Naive thymus-derived CD4-positive, alpha-beta T cell (primary cell): ENCODE measurements around the gene RSPH1. TPM values are rescaled to one million over a fixed set of nuclear protein-coding genes. Genes with fewer than 3 reads are reported as not detected.

ENCODE experiments used
- ATAC-seq: fragments of 150-1000 bp; cut with Tn5 transposase; 2 replicates; pipeline ENCODE4 v1.10.0; 2021; ENCODE audit warnings: mild to moderate bottlenecking, moderate library complexity
- CTCF ChIA-PET: fragments of 350-600 bp; sonication (Branson Sonifier 250); formaldehyde crosslinking; loops from one replicate; lab custom pipeline; 2021; ENCODE audit warnings: antibody characterized with exemption; lab: Charles Lee
- POLR2A ChIA-PET: fragments of 350-600 bp; sonication (Branson Sonifier 250); formaldehyde crosslinking; loops from one replicate; lab custom pipeline; 2021; ENCODE audit warnings: antibody characterized with exemption, inconsistent platforms; lab: Charles Lee
- DNase-seq, 9 donors: peaks; one replicate each; pipeline versions ENCODE4 v3.0.0 to v3.0.0-alpha.2; 2020 to 2022; ENCODE audit warnings: mixed read lengths in 1 of 9
- H3K27ac ChIP-seq: one replicate; pipeline ENCODE4 v1.7.0; 2013; ENCODE audit warnings: mild to moderate bottlenecking, low read depth, low read length, moderate library complexity
- H3K27me3 ChIP-seq, 2 donors: one replicate each; pipeline ENCODE4 v1.7.0; 2013; ENCODE audit warnings: low read length in 2 of 2, mild to moderate bottlenecking in 2 of 2, moderate library complexity in 2 of 2; ENCODE audit not compliant: control insufficient read depth in 2 of 2, insufficient read depth in 2 of 2
- H3K36me3 ChIP-seq, 3 experiments: 1 replicate in 2 of 3; 2 replicates in 1 of 3; pipeline ENCODE4 v1.7.0; 2013; ENCODE audit warnings: low read length in 3 of 3, mild to moderate bottlenecking in 3 of 3, moderate library complexity in 1 of 3; ENCODE audit not compliant: insufficient read depth in 3 of 3, control insufficient read depth in 2 of 3
- H3K4me1 ChIP-seq, 2 donors: one replicate each; pipeline ENCODE4 v1.7.0; 2013; ENCODE audit warnings: low read length in 2 of 2, mild to moderate bottlenecking in 2 of 2, moderate library complexity in 1 of 2; ENCODE audit not compliant: control insufficient read depth in 2 of 2, insufficient read depth in 2 of 2
- H3K4me3 ChIP-seq: 2 replicates; pipeline ENCODE4 v1.7.0; 2013; ENCODE audit warnings: mild to moderate bottlenecking, low read length
- H3K9me3 ChIP-seq, 3 experiments: 1 replicate in 2 of 3; 2 replicates in 1 of 3; pipeline ENCODE4 v1.7.0; 2013; ENCODE audit warnings: low read length in 3 of 3; ENCODE audit not compliant: control insufficient read depth in 2 of 3
- H3K27ac Mint-ChIP-seq, 9 donors: one replicate each; pipeline ENCODE4 v1.8.0; 2020 to 2022; ENCODE audit warnings: mixed read lengths in 9 of 9, mild to moderate bottlenecking in 8 of 9, moderate library complexity in 5 of 9, inconsistent platforms in 2 of 9
- H3K27me3 Mint-ChIP-seq, 5 donors: one replicate each; pipeline ENCODE4 v1.8.0; 2021 to 2022; ENCODE audit warnings: mixed read lengths in 5 of 5, mild to moderate bottlenecking in 1 of 5
- H3K36me3 Mint-ChIP-seq, 5 donors: one replicate each; pipeline ENCODE4 v1.8.0; 2020 to 2022; ENCODE audit warnings: mixed read lengths in 5 of 5, mild to moderate bottlenecking in 3 of 5, inconsistent platforms in 1 of 5
- H3K4me1 Mint-ChIP-seq, 7 donors: one replicate each; pipeline ENCODE4 v1.8.0; 2020 to 2022; ENCODE audit warnings: mixed read lengths in 7 of 7, mild to moderate bottlenecking in 3 of 7, inconsistent platforms in 1 of 7
- H3K4me3 Mint-ChIP-seq, 10 donors: one replicate each; pipeline ENCODE4 v1.8.0; 2020 to 2022; ENCODE audit warnings: mild to moderate bottlenecking in 10 of 10, mixed read lengths in 10 of 10, moderate library complexity in 6 of 10, inconsistent platforms in 2 of 10
- H3K9me3 Mint-ChIP-seq, 11 donors: one replicate each; pipeline ENCODE4 v1.8.0; 2020 to 2022; ENCODE audit warnings: mixed read lengths in 11 of 11, mild to moderate bottlenecking in 4 of 11, inconsistent platforms in 1 of 11, moderate library complexity in 1 of 11
- intact Hi-C, 2 donors: fragments of 100-400 bp; cut with micrococcal nuclease; formaldehyde crosslinking; loops; one replicate each; pipeline ENCODE4 v1.15.1; 2023
- polyA plus RNA-seq, 2 donors: library from polyadenylated mRNA; unstranded; fragments of 300-500 nt; fragmentation: Illumina TruSeq; gene quantifications; one replicate each; pipeline ENCODE4 v1.2.3, GENCODE V29; 2021
- total RNA-seq, 6 experiments: library from RNA in 5 of 6; stranded (reverse) in 5 of 6; gene quantifications; 1 replicate in 5 of 6; 2 replicates in 1 of 6; pipeline ENCODE4 v1.2.3 and lab custom pipeline; 2021 to 2026

Gene RSPH1
- total and polyA plus RNA-seq, 7 experiments from 2014 or later, result 0.27 to 0.40 TPM; not detected in 5

DNA sequence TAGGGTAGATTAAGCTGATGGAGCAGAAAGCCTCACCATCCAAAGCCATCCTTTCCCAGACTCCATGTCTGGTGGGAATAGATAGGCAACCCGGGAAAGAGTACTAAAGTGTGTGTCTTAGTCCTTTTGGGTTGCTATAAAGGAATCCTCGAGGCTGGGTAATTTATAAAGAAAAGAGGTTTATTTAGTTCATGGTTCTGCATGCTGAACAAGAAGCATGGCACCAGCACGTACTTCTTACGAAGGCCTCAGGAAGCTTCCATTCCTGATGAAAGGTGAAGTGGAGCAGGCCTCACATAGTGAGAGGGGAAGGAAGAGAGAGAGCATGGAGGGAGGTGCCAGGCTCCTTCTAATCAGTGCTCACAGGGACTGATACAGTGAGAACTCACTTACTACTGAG is 11.4 kb upstream of the RSPH1 start:
- H3K9me3 Mint-ChIP-seq, result no peaks in the 10 kb centered on the region
- Histone ChIP-seq H3K36me3 (no peaks in the 10 kb centered on the region), H3K27ac (no peak overlapping the region), H3K4me3 (no peak overlapping the region), H3K9me3 (no peaks in the 10 kb centered on the region), H3K27me3 (no peaks in the 10 kb centered on the region), H3K4me1 (peaks cover 0 to 4% of the 10 kb centered on the region in 2 donors)
- H3K36me3 Mint-ChIP-seq, result no peaks in the 10 kb centered on the region
- ChIA-PET CTCF (no interaction called here), POLR2A (no interaction called here)
- H3K4me1 Mint-ChIP-seq, result peaks cover 2 to 19% (median 9%) of the 10 kb centered on the region in 7 donors
- H3K27me3 Mint-ChIP-seq, result peaks cover 0 to 31% (median 0%) of the 10 kb centered on the region in 5 donors
- H3K4me3 Mint-ChIP-seq, result no peak overlapping the region
- DNase-seq (peak in 1 of 9 donors; percentile 10), ATAC-seq (no peak)
- H3K27ac Mint-ChIP-seq, result no peak overlapping the region
- intact Hi-C loops, result no loop called here

DNA sequence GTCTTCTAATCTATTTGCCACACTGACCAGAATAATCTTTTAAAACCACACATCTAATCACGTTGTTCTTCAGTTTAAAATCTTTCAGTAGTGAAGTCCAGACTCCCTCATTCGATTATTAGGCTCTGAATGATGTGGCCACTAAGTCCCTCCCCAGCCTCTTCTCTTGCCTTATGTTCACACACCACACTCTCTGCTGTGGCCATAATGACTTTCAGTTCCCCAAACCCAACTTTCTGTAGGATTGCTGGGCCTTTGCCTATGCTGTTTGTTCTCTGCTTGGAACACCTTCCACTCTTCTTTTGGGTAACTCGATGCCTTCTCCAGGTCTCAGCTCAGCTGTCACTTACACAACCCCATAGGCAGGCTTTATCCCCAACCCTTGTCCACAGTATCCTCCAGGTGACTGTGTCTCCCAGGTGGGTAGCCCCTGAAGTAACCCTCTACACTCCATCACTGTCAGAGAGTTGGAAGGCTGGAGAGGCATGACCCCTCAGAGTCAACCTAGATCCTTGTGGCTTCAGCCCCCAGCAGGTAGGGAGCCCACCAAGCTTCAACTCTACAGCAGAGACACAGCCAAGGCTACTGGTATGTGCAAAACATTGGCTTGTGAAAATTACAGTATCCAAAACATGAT is 9.2 kb upstream of the RSPH1 start:
- peak in 1 of 9 donors; percentile 8 for DNase-seq

DNA sequence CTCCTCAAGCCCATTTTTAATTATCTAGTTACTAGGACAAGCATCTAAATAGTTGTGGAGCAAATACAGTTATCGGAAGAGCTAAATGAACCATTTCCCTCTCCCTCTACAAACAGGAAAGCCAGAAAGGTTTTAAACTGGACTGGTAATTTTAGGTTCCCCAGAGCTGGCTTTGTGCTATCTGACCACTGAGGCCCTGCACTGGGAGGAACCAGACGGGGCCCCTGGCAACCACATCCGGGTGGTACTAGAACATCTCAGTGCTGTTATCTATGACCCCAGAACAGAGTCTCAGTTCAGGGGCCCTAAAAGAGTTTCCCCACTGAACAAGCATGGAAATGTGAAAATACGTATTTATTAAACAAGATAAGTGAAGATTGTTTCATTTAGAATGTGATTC is 7.7 kb upstream of the RSPH1 start:
- Histone ChIP-seq H3K36me3 (no peaks in the 10 kb centered on the region), H3K9me3 (no peaks in the 10 kb centered on the region), H3K4me3 (no peak overlapping the region), H3K4me1 (peaks cover 0 to 4% of the 10 kb centered on the region in 2 donors), H3K27me3 (no peaks in the 10 kb centered on the region), H3K27ac (no peak overlapping the region)
- peaks cover 0 to 16% (median 5%) of the 10 kb centered on the region in 7 donors for H3K4me1 Mint-ChIP-seq
- intact Hi-C loops, result no loop called here
- no peak overlapping the region for H3K4me3 Mint-ChIP-seq
- ChIA-PET CTCF (no interaction called here), POLR2A (no interaction called here)
- no peaks in the 10 kb centered on the region for H3K9me3 Mint-ChIP-seq
- peak overlapping the region in 1 of 9 donors; percentile 8 for H3K27ac Mint-ChIP-seq
- peaks cover 0 to 37% (median 0%) of the 10 kb centered on the region in 5 donors for H3K27me3 Mint-ChIP-seq
- no peak for ATAC-seq
- DNase-seq, result no peak
- H3K36me3 Mint-ChIP-seq, result no peaks in the 10 kb centered on the region

More for the DNA sequence above, 9.2 kb upstream of the RSPH1 start:
- Histone ChIP-seq H3K27me3 (no peaks in the 10 kb centered on the region), H3K27ac (no peak overlapping the region), H3K4me1 (peaks cover 0 to 4% of the 10 kb centered on the region in 2 donors), H3K4me3 (no peak overlapping the region), H3K9me3 (no peaks in the 10 kb centered on the region), H3K36me3 (no peaks in the 10 kb centered on the region)
- ChIA-PET CTCF (no interaction called here), POLR2A (interaction anchor here (0.8 to 1.3 kb wide), 2 partner anchors 8 to 9 kb away, joined by 3 to 4 read pairs; no protein-coding TSS in a partner anchor)
- Mint-ChIP-seq H3K27me3 (peaks cover 0 to 38% (median 0%) of the 10 kb centered on the region in 5 donors), H3K4me1 (peaks cover 0 to 16% (median 5%) of the 10 kb centered on the region in 7 donors), H3K4me3 (no peak overlapping the region), H3K27ac (no peak overlapping the region), H3K36me3 (no peaks in the 10 kb centered on the region), H3K9me3 (no peaks in the 10 kb centered on the region)
- intact Hi-C loops, result no loop called here
- peak; percentile 63 for ATAC-seq

DNA sequence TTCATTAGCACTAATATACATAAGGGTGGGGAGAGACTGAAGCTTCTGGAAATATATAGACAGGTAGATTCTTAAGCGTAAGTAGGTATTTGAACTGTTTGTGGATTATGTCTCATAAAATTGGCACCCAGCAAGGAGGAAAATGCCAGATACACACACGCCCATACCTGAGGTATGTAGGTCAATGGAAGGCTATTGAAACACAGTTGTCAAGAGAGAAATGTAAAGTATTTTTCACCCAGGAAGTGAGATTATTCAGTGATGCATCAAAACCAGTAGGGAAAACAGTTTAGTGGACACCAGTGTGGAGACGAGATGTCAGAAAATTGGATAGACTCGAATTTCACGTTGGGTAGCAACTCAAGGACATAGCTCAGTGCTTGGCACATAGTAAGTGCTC is 4.7 kb upstream of the RSPH1 start:
- intact Hi-C loops, result no loop called here
- no peak for DNase-seq
- H3K4me3 ChIP-seq, result no peak overlapping the region
- H3K36me3 ChIP-seq, result no peaks in the 10 kb centered on the region
- no peak for ATAC-seq
- Mint-ChIP-seq H3K9me3 (no peaks in the 10 kb centered on the region), H3K27ac (peak overlapping the region in 2 of 9 donors; percentile 15 to 30), H3K4me3 (no peak overlapping the region), H3K4me1 (peaks cover 11 to 26% (median 16%) of the 10 kb centered on the region in 7 donors), H3K36me3 (no peaks in the 10 kb centered on the region), H3K27me3 (peaks cover 0 to 29% (median 0%) of the 10 kb centered on the region in 5 donors)
- no peaks in the 10 kb centered on the region for H3K9me3 ChIP-seq
- POLR2A ChIA-PET, result no interaction called here
- CTCF ChIA-PET, result no interaction called here
- H3K27ac ChIP-seq, result no peak overlapping the region
- H3K27me3 ChIP-seq, result no peaks in the 10 kb centered on the region
- H3K4me1 ChIP-seq, result peaks cover 10 to 11% of the 10 kb centered on the region in 2 donors

DNA sequence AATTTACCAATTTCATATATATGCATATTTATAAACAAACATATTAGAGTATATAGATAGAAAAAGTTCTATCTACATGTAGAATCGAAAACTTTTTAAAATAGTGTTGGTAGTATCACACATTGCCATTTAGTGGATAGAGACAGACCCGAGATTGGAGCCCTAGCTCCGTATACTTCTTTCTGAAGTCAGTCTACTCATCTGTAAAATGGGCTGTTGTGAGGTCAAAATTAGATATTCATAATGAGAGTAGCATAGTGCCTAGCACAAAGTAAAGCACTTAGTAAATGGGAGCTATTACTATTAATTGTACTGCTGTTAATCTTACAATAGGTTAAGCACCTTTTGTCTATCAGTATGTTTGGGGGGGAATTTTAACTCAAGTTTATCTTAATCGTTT is 4.2 kb upstream of the RSPH1 start:
- no peak overlapping the region for H3K27ac ChIP-seq
- peaks cover 15% of the 10 kb centered on the region in 2 donors for H3K4me1 ChIP-seq
- no peak overlapping the region for H3K4me3 ChIP-seq
- no peaks in the 10 kb centered on the region for H3K36me3 ChIP-seq
- H3K27me3 ChIP-seq, result no peaks in the 10 kb centered on the region
- intact Hi-C loops, result no loop called here
- no peaks in the 10 kb centered on the region for H3K9me3 Mint-ChIP-seq
- H3K27ac Mint-ChIP-seq, result no peak overlapping the region
- no peaks in the 10 kb centered on the region for H3K9me3 ChIP-seq
- DNase-seq (no peak), ATAC-seq (no peak)
- H3K4me1 Mint-ChIP-seq, result peaks cover 13 to 29% (median 21%) of the 10 kb centered on the region in 7 donors
- CTCF ChIA-PET, result no interaction called here
- H3K27me3 Mint-ChIP-seq, result peaks cover 0 to 29% (median 0%) of the 10 kb centered on the region in 5 donors
- no peaks in the 10 kb centered on the region for H3K36me3 Mint-ChIP-seq
- no peak overlapping the region for H3K4me3 Mint-ChIP-seq
- POLR2A ChIA-PET, result no interaction called here

DNA sequence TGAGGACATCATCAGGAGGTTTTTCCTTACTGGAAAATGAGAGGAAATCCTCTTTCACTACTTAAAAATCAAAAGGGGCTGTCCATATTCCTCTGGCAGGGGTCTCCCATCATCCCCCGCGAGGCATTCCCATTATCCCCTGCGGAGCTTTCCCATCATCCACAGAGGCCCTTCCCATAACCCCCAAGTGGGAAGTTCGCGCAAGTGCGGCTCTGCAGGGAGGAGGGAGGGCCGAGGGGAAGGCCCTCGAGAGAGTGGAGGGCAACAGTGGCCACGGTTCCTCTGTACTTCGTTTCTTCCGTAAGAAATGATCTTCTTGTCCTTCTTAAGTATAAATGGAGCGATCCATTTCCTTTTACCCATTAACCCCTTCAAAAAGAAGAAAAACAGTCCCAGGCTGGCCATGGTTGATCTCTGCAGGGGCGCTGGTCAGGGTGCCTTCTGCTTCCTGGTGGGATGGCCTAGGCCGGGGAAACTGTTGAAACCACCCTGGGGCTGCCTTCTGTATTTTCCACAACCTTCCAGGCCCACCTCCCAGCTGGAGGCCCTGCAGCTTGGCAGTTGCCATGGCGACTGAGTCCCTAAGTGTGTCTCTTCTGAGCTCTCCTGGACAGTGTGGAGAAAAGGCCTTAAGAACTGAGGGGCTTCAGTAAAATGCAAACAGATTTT is 3.6 kb upstream of the RSPH1 start:
- H3K27ac Mint-ChIP-seq, result no peak overlapping the region
- no peaks in the 10 kb centered on the region for H3K36me3 ChIP-seq
- H3K27me3 Mint-ChIP-seq, result peaks cover 0 to 28% (median 0%) of the 10 kb centered on the region in 5 donors
- no peaks in the 10 kb centered on the region for H3K36me3 Mint-ChIP-seq
- ChIA-PET CTCF (no interaction called here), POLR2A (no interaction called here)
- H3K27me3 ChIP-seq, result no peaks in the 10 kb centered on the region
- no peaks in the 10 kb centered on the region for H3K9me3 ChIP-seq
- intact Hi-C loops, result loop anchor here (5.0 kb wide), 4 partner anchors 82 to 1163 kb away; partner anchors contain the start of gene UBASH3A (in 1 of the 2)
- no peaks in the 10 kb centered on the region for H3K9me3 Mint-ChIP-seq
- DNase-seq, result no peak
- H3K4me3 ChIP-seq, result no peak overlapping the region
- H3K4me1 ChIP-seq, result peaks cover 15% of the 10 kb centered on the region in 2 donors
- H3K4me3 Mint-ChIP-seq, result no peak overlapping the region
- ATAC-seq, result no peak
- peaks cover 13 to 29% (median 22%) of the 10 kb centered on the region in 7 donors for H3K4me1 Mint-ChIP-seq
- no peak overlapping the region for H3K27ac ChIP-seq
